DOHH2 (cell line): Measurements from ENCODE around the gene ZNF546.

ENCODE experiments used
- CTCF ChIP-seq: fragments of 200-600 bp; sonication (generic); IDR thresholded peaks from one replicate; pipeline ENCODE4 v1.5.1; 2014; ENCODE audit warnings: antibody characterized with exemption, mild to moderate bottlenecking, low read depth, low read length; ENCODE audit not compliant: poor library complexity, severe bottlenecking
- EZH2phosphoT487 ChIP-seq: fragments of 200-600 bp; sonication (generic); IDR thresholded peaks from 2 replicates; pipeline ENCODE4 v1.6.1; 2017; ENCODE audit warnings: borderline replicate concordance, mild to moderate bottlenecking, antibody characterized with exemption, low read length, moderate library complexity, mixed read lengths

DNA sequence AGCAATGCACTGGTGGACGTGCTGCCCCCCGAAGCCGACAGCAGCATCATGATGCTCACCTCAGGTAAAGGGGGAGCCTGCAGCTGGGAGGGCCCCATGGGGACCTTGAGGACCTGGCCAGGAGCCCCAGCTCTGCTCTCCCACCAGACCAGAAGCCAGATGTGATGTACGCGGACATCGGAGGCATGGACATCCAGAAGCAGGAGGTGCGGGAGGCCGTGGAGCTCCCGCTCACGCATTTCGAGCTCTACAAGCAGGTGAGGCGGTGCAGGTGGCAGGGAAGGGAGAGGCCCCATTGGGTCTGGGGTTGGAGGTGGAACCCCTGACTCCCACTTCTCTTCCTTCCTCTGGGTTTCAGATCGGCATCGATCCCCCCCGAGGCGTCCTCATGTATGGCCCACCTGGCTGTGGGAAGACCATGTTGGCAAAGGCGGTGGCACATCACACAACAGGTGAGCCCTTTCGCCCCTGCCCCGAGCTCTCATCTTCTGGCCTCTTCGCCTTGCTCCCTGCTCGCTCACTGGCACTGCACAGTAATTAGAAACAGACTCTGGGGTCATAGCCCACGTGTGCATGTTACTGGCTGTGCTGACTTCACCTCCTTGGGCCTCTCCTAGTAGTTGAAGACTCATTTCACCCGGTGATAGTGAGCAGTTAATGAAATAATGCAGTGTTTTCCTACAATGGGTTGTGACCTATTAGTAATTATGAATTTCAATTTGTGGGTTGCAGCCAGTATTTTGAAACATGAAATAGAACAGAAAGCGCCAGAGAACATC, 22.3 kb upstream of the ZNF546 start:
- TF ChIP-seq CTCF (no peak), EZH2phosphoT487 (no peak)
